ENCODE data around the gene TCEA3.

TCEA3 gene

GRCh38 chr1:23424293-23425192 lies at the start of gene TCEA3:
Gene TCEA3 (minus strand): TSS chr1:23424748. CDS start chr1:23424633, 115 bp downstream.
- FAIRE-seq (no peak), DNase-seq (ENCODE audit: insufficient read length, low spot score) (no peak)

GRCh38 chr1:23473037-23473800 lies 48.7 kb upstream of the TCEA3 start:
- FAIRE-seq: no peak
- DNase-seq (ENCODE audit: insufficient read length, low spot score): no peak

DNA sequence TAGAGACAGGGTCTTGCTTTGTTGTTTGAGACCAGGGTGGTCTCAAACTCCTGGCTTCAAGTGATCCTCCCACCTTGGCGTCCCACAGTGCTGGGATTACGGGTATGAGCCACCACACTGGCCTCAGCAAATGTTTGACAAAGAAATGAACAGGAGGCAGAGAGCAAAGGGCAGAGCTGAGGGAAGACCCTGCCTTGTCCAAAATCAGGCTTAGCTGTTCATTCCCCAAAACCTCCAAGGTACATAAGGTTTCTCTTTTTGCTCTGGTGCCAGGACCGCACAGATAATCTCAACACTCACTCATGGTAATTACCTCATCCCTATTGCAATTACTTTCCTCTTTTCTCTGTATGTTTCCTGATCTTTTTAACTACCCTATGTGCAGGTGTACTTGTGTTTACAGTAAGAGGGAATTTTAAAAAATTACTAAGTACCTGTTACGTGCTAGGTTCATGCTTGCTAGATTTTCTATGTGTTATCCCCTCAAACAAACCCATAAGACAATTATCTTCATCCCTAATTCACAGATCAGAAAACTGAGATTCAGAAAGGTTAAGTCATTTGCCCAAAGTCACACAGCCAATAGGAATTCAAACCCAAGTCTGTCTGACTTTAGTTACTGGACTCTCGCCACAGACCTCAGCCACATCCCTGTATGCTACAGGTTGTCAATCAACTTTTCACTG lies 47.9 kb upstream of the TCEA3 start:
- FAIRE-seq (no peak), DNase-seq (ENCODE audit: insufficient read length, low spot score) (no peak)

DNA sequence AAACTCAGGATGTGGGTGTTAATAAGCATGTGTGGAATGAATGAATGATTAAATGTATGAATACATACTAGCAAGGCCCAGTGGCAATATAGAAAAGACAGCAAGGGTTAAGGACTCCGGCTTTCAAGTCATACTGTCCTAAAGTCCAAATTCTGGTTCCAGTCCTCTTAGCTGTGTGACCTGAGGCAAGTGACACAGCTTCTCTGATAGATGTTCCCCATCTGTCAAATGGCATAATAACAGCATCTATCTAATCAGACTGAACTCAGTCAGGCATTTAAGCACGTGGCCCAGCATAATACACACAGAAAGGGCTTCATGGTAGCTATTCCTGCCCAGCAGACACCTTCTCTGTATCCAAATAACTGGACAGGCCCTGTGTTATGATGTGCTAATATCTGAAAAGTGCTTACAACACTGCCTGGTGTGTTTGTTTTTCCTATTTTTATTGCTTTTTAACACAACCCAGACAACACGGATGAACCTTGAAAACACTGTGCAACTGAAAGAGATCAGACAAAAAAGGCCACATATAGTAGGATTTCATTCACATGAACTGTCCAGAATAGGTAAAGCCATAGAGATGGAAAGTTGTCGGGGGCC lies 47.0 kb upstream of the TCEA3 start:
- no peak for FAIRE-seq
- DNase-seq (ENCODE audit: insufficient read length, low spot score): no peak

- FAIRE-seq: no peak
- no peak for DNase-seq (ENCODE audit: insufficient read length, low spot score)
Measured at GRCh38 chr1:23470282-23471070, 45.9 kb upstream of the TCEA3 start.

- no peak for FAIRE-seq
- no peak for DNase-seq (ENCODE audit: insufficient read length, low spot score)
Measured at GRCh38 chr1:23469372-23469982, 44.9 kb upstream of the TCEA3 start.

DNA sequence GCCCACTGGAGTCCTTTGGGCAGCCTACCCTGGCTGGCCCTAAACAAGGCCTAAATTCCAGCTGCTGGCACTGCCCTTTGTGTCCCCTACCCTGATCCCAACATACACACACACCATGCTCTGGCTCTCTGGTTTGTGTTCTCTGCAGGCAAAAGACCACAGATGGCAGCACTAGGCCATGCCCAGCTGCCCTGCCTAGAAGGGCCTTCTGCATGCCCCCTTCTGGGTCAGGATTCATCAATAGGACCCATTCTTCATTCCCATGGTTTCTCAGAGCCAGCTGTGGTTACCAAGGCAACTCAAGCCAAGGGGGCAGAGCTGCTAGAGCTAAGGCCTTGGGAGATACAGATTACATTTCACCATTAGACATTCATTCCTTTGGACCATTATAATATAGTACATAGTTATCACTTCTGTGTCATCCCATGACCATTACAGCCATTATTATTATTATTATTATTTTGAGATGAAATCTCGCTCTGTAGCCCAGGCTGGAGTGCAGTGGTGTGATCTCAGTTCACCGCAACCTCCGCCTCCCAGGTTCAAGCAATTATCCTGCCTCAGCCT lies 42.0 kb upstream of the TCEA3 start:
- no peak for DNase-seq (ENCODE audit: insufficient read length, low spot score)
- FAIRE-seq: no peak

GRCh38 chr1:23463286-23463685 lies 38.7 kb upstream of the TCEA3 start:
- DNase-seq (ENCODE audit: insufficient read length, low spot score) (no peak), FAIRE-seq (no peak)

DNA sequence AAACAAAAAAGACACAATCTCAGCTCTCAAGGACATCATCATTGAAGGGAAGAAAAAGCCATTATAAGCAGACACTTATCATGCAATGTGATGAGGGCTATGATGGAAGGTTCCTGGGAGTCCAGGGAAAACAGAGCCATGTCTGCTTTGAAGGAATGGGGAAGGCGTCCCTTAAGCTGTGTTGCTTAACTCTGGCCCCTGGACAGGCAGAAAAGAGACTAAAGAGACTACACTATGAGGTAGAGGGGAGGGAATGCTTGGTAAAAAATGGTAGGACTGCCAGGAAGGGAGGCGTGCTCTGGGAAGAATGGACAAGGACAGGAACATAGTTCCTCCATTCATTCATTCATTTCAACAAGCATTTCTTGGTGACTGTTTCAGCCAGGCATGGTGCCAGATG lies 38.2 kb upstream of the TCEA3 start:
- DNase-seq (ENCODE audit: insufficient read length, low spot score) (no peak), FAIRE-seq (no peak)

DNA sequence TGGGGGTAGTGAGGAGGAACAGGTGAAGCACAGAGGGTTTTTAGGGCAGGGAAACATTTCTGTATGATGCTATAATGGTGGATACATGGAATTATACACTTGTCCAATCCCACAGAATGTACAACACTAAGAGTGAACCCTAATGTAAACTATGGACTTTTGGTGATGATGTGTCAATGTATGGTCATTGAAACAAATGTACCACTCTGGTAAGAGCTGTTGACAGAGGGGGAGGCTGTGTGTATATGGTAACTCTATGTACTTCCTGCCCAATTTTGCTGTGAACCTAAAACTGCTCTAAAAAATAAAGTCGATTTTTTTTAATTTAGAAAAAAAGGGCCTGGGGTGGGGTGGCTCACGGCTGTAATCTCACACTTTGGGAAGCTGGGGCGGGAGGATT lies 36.5 kb upstream of the TCEA3 start:
- FAIRE-seq (no peak), DNase-seq (ENCODE audit: insufficient read length, low spot score) (no peak)

DNA sequence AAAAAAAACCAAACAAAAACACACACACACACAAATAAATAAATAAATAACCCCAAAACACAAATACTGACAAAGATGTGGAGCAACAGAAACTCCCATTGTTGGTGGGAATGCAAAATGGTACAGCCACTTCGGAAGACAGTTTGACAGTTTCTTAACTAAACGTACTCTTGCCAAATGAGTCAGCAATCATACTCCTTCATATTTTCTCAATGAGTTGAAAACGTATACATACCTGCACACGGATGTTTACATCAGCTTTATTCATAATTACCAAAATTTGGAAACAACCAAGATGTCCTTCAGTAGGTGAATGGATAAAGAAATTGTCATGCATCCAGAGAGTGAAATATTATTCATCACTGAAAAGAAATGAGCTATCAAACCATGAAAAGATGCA lies 36.0 kb upstream of the TCEA3 start:
- FAIRE-seq (no peak), DNase-seq (ENCODE audit: insufficient read length, low spot score) (no peak)

- DNase-seq (ENCODE audit: insufficient read length, low spot score) (no peak), FAIRE-seq (no peak)
Measured at GRCh38 chr1:23459338-23459757, 34.8 kb upstream of the TCEA3 start.

- no peak for DNase-seq (ENCODE audit: insufficient read length, low spot score)
- no peak for FAIRE-seq
Measured at GRCh38 chr1:23456226-23456625, 31.7 kb upstream of the TCEA3 start.

GRCh38 chr1:23453455-23454000 lies 29.0 kb upstream of the TCEA3 start:
- no peak for DNase-seq (ENCODE audit: insufficient read length, low spot score)
- FAIRE-seq: no peak

- DNase-seq (ENCODE audit: insufficient read length, low spot score): no peak
- no peak for FAIRE-seq
Measured at GRCh38 chr1:23452011-23452411, 27.5 kb upstream of the TCEA3 start.

DNA sequence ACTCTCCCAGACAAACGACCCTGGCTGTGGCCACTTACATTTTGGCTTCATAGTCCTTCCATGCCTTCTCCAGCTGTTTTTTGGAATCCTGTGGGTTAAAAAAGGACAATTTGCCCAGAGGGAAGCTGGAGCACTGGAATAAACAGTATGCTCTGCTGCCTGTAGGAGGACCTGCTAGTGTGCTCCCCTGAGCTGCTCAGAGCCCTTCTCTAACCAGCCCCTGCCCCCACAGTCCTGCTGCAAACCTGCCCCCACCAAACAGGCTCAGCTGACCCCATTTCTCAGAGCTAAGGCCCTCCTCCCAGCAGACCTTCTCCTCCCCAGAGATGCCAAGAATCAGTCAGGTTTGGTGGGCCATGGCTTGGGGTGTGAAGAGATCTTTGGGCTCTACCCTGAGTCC lies 26.9 kb upstream of the TCEA3 start:
- no peak for DNase-seq (ENCODE audit: insufficient read length, low spot score)
- FAIRE-seq: no peak

DNA sequence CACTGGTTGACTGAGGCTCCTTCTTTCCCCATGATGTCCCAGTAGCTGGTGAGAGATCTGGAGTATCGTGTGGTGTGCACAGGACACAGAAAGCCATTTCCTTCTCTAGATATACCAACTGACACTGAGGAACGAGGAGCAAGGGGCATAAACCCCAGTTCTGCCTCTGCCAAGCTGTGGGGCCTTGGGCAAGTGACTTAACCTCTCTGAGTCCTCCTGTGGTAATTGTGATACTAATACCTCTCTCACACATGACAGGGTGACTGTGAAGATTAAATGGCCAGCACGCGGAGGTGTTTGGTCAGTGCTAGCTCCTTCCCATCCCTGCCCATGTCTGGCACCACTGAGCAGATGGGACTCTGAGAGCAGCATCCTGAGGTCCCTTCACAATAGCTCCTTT lies 26.3 kb upstream of the TCEA3 start:
- no peak for FAIRE-seq
- DNase-seq (ENCODE audit: insufficient read length, low spot score): no peak

DNA sequence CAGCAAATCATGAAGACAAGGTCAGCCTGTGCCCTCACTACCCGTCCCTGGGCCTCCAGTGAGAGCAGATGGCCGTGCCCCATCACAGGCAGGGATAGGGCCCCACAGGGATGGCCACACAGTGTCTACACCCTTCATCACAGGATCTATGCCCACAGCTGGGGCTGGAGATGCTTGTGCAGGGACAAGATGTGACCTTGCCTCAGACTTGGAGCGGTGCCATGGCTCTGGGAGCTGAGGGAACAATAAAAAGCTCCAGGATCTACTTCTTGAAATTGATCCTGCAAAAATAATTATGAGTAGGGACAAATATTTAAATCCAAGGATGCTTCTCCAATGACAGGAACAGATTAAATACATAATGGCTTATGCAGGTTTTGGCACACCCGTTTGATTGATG lies 25.4 kb upstream of the TCEA3 start:
- DNase-seq (ENCODE audit: insufficient read length, low spot score): no peak
- FAIRE-seq: no peak

DNA sequence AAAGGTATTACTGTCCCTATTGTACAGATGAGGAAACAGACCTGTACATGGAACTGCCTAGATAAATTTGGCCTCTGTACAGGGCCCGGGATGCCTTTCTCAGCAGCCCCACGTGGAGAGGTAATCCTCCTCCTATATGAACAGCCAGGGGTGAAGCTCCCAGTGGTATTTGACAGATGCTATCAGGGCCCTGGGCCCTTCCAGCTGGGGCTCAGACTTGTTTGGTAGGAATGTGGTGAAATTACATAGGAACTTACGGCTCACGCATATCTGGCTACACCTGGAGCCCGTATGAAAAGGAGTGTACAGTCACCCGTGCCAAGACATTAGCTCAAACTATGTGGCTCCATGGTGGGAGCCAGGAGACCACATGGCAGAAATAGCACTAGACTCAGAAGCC lies 24.8 kb upstream of the TCEA3 start:
- FAIRE-seq: no peak
- DNase-seq (ENCODE audit: insufficient read length, low spot score): no peak

Data from GM19239 (cell line).